ENCODE results near the gene ZKSCAN1. TPM values are rescaled to one million over a fixed set of nuclear protein-coding genes. Genes with fewer than 3 reads are reported as not detected.

The ZKSCAN1 gene
- total RNA-seq = 43.4 and 54.6 TPM in 2 replicates

DNA sequence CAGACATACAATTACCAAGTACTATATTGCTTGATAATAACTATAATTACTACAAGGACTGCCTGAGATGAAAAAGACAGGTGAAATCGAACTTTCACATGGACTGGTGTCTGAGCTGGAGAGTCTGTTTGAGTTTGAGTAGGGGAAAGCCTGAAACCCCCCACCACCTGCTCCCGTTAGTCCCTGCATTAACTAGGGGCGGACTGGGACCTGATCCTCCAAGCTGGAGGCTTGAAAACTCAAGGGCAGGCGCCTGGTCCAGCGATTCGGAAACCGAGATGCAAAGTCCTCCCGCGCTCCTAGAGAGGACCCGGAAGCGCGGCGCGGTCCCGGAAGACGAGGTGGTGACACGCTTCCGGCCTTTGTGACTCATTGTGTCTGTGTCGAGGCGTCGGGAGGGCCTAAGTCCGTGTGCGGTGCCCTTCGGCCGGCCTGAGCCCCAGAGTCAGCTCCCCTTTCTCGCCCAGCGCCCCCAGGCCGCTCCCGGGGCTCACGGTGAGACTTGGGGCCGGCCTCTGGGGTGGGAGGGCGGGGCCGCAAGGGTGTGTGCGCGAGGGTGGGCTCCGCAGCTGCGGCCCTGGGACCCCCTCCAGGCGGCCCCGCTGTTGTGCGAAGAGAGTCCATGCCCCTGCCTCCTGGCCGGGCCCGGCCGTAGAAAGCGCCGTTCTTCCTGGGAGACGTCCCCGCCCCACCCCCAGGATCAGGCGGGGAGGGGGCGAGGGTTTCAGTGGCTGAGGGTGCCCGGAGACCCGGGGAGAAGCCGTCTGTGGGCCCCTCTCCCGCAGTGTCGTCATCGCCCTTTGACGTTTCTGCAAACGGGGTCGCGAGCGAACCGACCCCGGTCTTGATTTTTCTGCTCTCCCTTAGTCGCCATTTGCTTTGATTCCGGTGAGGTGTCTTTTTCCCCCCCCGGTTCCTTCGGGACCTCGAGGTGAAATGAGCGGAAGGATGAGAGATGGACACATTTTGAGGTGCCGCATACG, at the start of gene ZKSCAN1:
ZKSCAN1 (plus strand) TSS at position 365 of the 983 bp plus-strand sequence. CDS start 7,911 bp downstream, outside the sequence.

DNA sequence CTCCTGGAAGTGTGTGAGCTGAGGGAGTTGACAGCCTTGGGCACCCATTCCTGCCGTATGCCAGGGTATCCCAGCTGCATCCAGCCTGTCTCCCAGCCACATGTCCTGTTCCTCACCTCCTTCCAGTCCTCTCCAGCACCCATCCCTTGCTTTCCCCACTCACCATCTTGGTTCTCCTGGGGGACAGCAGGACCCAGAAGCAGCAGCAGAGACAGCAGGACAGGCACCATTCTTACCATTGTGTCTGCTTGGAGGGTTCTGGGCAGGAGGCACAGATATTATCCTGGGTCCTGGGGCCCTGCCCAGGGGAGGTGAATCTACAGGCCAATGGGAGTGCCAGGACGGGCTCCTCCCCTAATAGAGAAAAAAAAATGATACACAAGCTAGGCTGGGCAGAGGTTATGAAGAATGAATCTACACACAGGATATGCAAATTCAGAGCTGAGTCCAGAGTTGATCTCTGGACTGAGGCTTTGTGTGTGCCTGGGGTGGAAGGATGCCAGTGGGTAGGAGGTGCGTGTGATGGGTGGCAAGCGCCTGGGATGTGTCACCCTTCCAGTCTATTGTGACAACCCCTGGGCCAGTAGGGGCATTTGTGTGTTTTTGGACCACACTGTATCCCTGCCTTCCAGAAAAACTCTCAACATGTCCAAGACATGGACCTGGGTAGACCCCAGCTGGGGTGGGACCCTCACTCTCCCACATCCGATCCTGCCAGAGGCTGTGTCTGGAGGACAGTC, 39.4 kb upstream of the ZKSCAN1 start, which contains the start of gene AZGP1:
AZGP1 (minus strand) TSS at position 250 of the 740 bp plus-strand sequence; CDS start at position 239, 11 bp downstream.

GRCh38 chr7:100049441-100050291, 34.3 kb downstream of the ZKSCAN1 start, which contains the start of gene ZSCAN21:
TSS of gene ZSCAN21 (plus strand) at chr7:100049774. CDS start at chr7:100057007, 7,233 bp downstream.

DNA sequence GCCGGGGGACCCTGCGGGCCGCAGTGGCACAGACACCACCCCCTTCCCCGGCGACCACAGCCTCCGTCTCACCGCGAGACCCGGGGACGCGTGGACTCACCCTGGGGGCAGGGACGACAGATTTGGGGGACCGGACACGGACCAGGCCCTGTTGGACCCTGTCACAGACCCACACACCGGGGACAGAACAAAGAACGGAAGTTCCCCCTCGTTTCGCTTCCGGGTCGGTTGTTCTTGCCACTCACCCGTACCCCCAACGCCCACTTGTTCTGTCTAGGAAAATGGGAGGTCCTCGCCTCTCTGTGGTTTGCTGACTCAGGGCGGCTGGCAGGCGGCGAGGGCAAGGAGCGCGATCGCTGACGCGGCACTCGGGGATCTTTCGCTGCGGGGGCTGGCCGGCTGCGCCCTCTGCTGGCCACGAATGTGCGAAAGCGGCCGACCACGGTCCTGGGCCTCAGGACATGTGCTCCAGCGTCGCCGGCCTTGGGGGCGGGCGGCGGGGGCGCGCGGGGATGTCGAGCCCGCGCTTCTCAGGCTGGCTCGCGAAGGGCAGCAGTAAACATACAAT, 66.2 kb downstream of the ZKSCAN1 start, which contains the start of gene ZNF3:
ZNF3 (minus strand) TSS at position 189 of the 568 bp plus-strand sequence. CDS start 4,366 bp downstream, outside the sequence.

DNA sequence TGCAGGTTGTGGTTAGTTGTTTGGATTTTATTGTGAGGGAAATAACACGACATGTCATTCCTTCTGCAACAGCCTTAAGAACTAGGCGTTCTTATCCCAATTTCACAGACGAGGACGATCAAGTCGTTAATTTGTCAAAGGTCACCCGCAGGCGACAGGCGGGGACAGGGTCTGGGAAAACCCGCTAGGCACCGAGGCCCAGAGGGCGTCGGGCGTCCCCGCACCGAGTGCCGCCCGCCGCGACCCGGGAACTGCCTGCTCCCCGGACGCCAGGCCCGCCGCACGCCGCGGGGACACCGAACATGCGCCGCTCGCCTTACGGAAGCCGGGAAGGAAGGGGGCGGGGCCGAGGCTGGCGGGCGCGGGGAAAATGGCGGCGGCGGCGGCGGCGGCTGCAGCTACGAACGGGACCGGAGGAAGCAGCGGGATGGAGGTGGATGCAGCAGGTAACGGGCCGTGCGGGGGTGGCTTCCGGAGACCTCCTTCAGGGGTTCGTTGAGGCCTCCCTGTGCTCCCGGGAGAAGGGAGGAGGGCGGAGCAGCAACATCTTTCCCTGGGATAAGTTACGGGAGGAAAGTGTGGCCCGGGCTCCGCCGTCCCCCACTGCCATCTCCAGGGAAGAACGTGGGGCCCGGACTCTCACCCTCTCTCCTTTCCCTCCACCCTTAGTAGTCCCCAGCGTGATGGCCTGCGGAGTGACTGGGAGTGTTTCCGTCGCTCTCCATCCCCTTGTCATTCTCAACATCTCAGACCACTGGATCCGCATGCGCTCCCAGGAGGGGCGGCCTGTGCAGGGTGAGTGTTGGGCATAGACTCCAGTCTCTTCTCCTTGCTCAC, 73.4 kb downstream of the ZKSCAN1 start, which contains the start of gene COPS6:
COPS6 (plus strand) TSS at position 349 of the 837 bp plus-strand sequence; CDS start at position 371, 22 bp downstream.

Other genes with a start within 250 kb of the ZKSCAN1 start
- not detected in 2 replicates for gene CYP3A4, start 231.4 kb upstream of the ZKSCAN1 start, total RNA-seq
- not detected in 2 replicates for gene CYP3A43, start 187.6 kb upstream of the ZKSCAN1 start, total RNA-seq
- under 0.01 and 0.54 TPM in 2 replicates for gene OR2AE1, start 138.6 kb upstream of the ZKSCAN1 start, total RNA-seq
- gene TRIM4, start 96.1 kb upstream of the ZKSCAN1 start, total RNA-seq = 27.3 and 45.9 TPM in 2 replicates
- under 0.01 TPM in 1 of 2 replicates, not detected in the other for gene GJC3, start 86.0 kb upstream of the ZKSCAN1 start, total RNA-seq
- not detected in 2 replicates for gene AZGP1, start 39.6 kb upstream of the ZKSCAN1 start, total RNA-seq
- 8.0 and 8.6 TPM in 2 replicates for gene ZSCAN21, start 34.2 kb downstream of the ZKSCAN1 start, total RNA-seq
- 29.6 and 48.3 TPM in 2 replicates for gene ZNF3, start 66.1 kb downstream of the ZKSCAN1 start, total RNA-seq
- 40.0 and 54.4 TPM in 2 replicates for gene COPS6, start 73.4 kb downstream of the ZKSCAN1 start, total RNA-seq
- 47.9 and 52.2 TPM in 2 replicates for gene MCM7, start 85.8 kb downstream of the ZKSCAN1 start, total RNA-seq
- 16.2 and 19.2 TPM in 2 replicates for gene AP4M1, start 86.0 kb downstream of the ZKSCAN1 start, total RNA-seq
- 24.7 and 45.3 TPM in 2 replicates for gene TAF6, start 103.8 kb downstream of the ZKSCAN1 start, total RNA-seq
- gene CNPY4, start 104.0 kb downstream of the ZKSCAN1 start, total RNA-seq = 20.0 and 36.5 TPM in 2 replicates
- 0.87 and 2.0 TPM in 2 replicates for gene MBLAC1, start 111.4 kb downstream of the ZKSCAN1 start, total RNA-seq
- gene LAMTOR4, start 133.3 kb downstream of the ZKSCAN1 start, total RNA-seq = 70.5 and 91.9 TPM in 2 replicates
- gene TRAPPC14, start 143.1 kb downstream of the ZKSCAN1 start, total RNA-seq = 11.0 and 14.0 TPM in 2 replicates
- 1.2 and 2.6 TPM in 2 replicates for gene GAL3ST4, start 153.0 kb downstream of the ZKSCAN1 start, total RNA-seq
- 2.7 and 3.1 TPM in 2 replicates for gene GPC2, start 161.8 kb downstream of the ZKSCAN1 start, total RNA-seq
- gene STAG3, start 162.3 kb downstream of the ZKSCAN1 start, total RNA-seq = 1.2 and 2.1 TPM in 2 replicates
- gene PVRIG, start 204.4 kb downstream of the ZKSCAN1 start, total RNA-seq = not detected in 2 replicates

Data from placental epithelial cell (primary cell).